Astrocyte (in vitro differentiated cells and primary cell): ENCODE measurements around the gene CES5A. TPM values are rescaled to one million over a fixed set of nuclear protein-coding genes. Genes with fewer than 3 reads are reported as not detected.

ENCODE experiments used
- DNase-seq: peaks from one replicate; pipeline ENCODE4 v3.0.0-alpha.2; 2010; ENCODE audit warnings: low read depth
- FAIRE-seq: peaks from 2 replicates; lab custom pipeline; 2011; peaks lifted over from hg19 to GRCh38; lab: Jason Lieb, UNC
- H2AFZ ChIP-seq: 2 replicates; pipeline ENCODE4 v1.6.0; 2012; ENCODE audit warnings: low read depth, low read length, inconsistent platforms
- H3K27ac ChIP-seq: 2 replicates; pipeline ENCODE4 v1.5.1; 2011; ENCODE audit warnings: low read depth, low read length, inconsistent platforms
- H3K27me3 ChIP-seq: 2 replicates; pipeline ENCODE4 v1.6.0; 2011; ENCODE audit warnings: low read length, inconsistent platforms; ENCODE audit not compliant: insufficient read depth
- H3K36me3 ChIP-seq: 2 replicates; pipeline ENCODE4 v1.5.1; 2011; ENCODE audit warnings: low read length, inconsistent platforms; ENCODE audit not compliant: insufficient read depth
- H3K4me1 ChIP-seq: 2 replicates; pipeline ENCODE4 v1.5.1; 2011; ENCODE audit warnings: low read length, inconsistent platforms; ENCODE audit not compliant: insufficient read depth
- H3K4me2 ChIP-seq: 2 replicates; pipeline ENCODE4 v1.6.0; 2012; ENCODE audit warnings: low read length, inconsistent platforms
- H3K4me3 ChIP-seq: 2 replicates; pipeline ENCODE4 v1.5.1; 2011; ENCODE audit warnings: low read depth, mild to moderate bottlenecking, low read length, inconsistent platforms; ENCODE audit not compliant: insufficient read depth
- H3K79me2 ChIP-seq: 2 replicates; pipeline ENCODE4 v1.6.0; 2012; ENCODE audit warnings: mild to moderate bottlenecking, low read length, inconsistent platforms; ENCODE audit not compliant: insufficient read depth
- H3K9ac ChIP-seq: 2 replicates; pipeline ENCODE4 v1.6.0; 2012; ENCODE audit warnings: mild to moderate bottlenecking, low read length, inconsistent platforms
- H3K9me3 ChIP-seq: 2 replicates; pipeline ENCODE4 v1.5.1; 2012; ENCODE audit warnings: low read depth, mild to moderate bottlenecking, low read length, inconsistent platforms; ENCODE audit not compliant: insufficient read depth
- H4K20me1 ChIP-seq: 2 replicates; pipeline ENCODE4 v1.6.0; 2012; ENCODE audit warnings: low read length, inconsistent platforms; ENCODE audit not compliant: insufficient read depth
- H3K27ac Mint-ChIP-seq: one replicate; pipeline ENCODE4 v1.8.0; 2021; ENCODE audit warnings: mild to moderate bottlenecking, mixed read lengths; ENCODE audit not compliant: unreplicated experiment
- H3K27me3 Mint-ChIP-seq: one replicate; pipeline ENCODE4 v1.8.0; 2021; ENCODE audit warnings: low read depth, mixed read lengths; ENCODE audit not compliant: unreplicated experiment
- H3K36me3 Mint-ChIP-seq: one replicate; pipeline ENCODE4 v1.8.0; 2021; ENCODE audit warnings: low read depth, mixed read lengths; ENCODE audit not compliant: unreplicated experiment
- H3K4me1 Mint-ChIP-seq: one replicate; pipeline ENCODE4 v1.8.0; 2021; ENCODE audit warnings: low read depth, mixed read lengths; ENCODE audit not compliant: unreplicated experiment
- H3K4me3 Mint-ChIP-seq: one replicate; pipeline ENCODE4 v1.8.0; 2021; ENCODE audit warnings: mild to moderate bottlenecking, moderate library complexity, mixed read lengths; ENCODE audit not compliant: unreplicated experiment
- H3K9me3 Mint-ChIP-seq: one replicate; pipeline ENCODE4 v1.8.0; 2021; ENCODE audit warnings: mild to moderate bottlenecking, mixed read lengths; ENCODE audit not compliant: unreplicated experiment
- EZH2 ChIP-seq: IDR thresholded peaks from 2 replicates; pipeline ENCODE4 v1.6.1; 2012; ENCODE audit warnings: mild to moderate bottlenecking, low read length, inconsistent platforms; ENCODE audit not compliant: insufficient read depth
- total RNA-seq: library from RNA; stranded (reverse); gene quantifications from 2 replicates; pipeline ENCODE4 v1.2.1, GENCODE V29; 2021
- TF ChIP-seq, protein P1 (sequence below): IDR thresholded peaks from 2 replicates; pipeline ENCODE4 v1.5.1; 2011; ENCODE audit warnings: low read depth, mild to moderate bottlenecking, inconsistent platforms, low read length, moderate library complexity; ENCODE audit not compliant: insufficient read depth

Gene CES5A
- total RNA-seq, 1 donor from 2014 or later: not detected

DNA sequence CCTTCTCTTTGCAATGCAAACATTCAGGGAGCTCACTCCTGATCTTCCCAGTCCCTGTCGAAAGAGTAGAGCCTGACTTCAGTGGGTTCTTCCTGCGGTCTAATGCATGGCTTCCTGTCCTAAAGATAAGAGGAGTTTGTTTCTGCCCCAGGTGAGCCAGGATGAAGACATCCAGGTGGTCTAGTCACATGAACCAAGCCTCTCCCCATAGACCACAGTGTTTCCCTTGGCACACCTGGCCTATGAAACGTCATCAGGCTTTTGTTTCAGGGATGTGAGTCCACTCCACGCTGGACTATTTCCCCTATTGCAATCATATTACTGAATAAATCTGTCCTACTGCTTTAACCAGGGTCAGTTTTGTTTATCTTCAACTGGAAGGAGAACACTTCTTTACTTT lies 63.4 kb downstream of the CES5A start:
- Mint-ChIP-seq H3K4me1 (no peaks in the 10 kb centered on the region), H3K36me3 (no peaks in the 10 kb centered on the region), H3K27me3 (peaks cover 53% of the 10 kb centered on the region), H3K27ac (no peak overlapping the region), H3K9me3 (no peaks in the 10 kb centered on the region), H3K4me3 (no peak overlapping the region)
- TF ChIP-seq, protein P1, sequence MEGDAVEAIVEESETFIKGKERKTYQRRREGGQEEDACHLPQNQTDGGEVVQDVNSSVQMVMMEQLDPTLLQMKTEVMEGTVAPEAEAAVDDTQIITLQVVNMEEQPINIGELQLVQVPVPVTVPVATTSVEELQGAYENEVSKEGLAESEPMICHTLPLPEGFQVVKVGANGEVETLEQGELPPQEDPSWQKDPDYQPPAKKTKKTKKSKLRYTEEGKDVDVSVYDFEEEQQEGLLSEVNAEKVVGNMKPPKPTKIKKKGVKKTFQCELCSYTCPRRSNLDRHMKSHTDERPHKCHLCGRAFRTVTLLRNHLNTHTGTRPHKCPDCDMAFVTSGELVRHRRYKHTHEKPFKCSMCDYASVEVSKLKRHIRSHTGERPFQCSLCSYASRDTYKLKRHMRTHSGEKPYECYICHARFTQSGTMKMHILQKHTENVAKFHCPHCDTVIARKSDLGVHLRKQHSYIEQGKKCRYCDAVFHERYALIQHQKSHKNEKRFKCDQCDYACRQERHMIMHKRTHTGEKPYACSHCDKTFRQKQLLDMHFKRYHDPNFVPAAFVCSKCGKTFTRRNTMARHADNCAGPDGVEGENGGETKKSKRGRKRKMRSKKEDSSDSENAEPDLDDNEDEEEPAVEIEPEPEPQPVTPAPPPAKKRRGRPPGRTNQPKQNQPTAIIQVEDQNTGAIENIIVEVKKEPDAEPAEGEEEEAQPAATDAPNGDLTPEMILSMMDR: no peak
- TF ChIP-seq EZH2: no peak
- Histone ChIP-seq H3K9ac (no peak overlapping the region), H3K4me2 (no peak overlapping the region), H4K20me1 (no peaks in the 10 kb centered on the region), H3K27ac (no peak overlapping the region), H3K4me1 (no peaks in the 10 kb centered on the region), H3K27me3 (no peaks in the 10 kb centered on the region), H3K4me3 (no peak overlapping the region), H2AFZ (no peak overlapping the region), H3K9me3 (no peaks in the 10 kb centered on the region), H3K36me3 (no peaks in the 10 kb centered on the region), H3K79me2 (no peaks in the 10 kb centered on the region)
- FAIRE-seq: no peak
- no peak for DNase-seq

- no peak overlapping the region for H3K4me2 ChIP-seq
- no peaks in the 10 kb centered on the region for H3K9me3 ChIP-seq
- H3K9me3 Mint-ChIP-seq: no peaks in the 10 kb centered on the region
- H3K9ac ChIP-seq: no peak overlapping the region
- FAIRE-seq: no peak
- H3K36me3 Mint-ChIP-seq: no peaks in the 10 kb centered on the region
- no peak overlapping the region for H3K27ac ChIP-seq
- DNase-seq: no peak
- H3K27ac Mint-ChIP-seq: no peak overlapping the region
- no peaks in the 10 kb centered on the region for H4K20me1 ChIP-seq
- H3K79me2 ChIP-seq: no peaks in the 10 kb centered on the region
- no peak overlapping the region for H3K4me3 Mint-ChIP-seq
- no peaks in the 10 kb centered on the region for H3K4me1 ChIP-seq
- no peak overlapping the region for H3K4me3 ChIP-seq
- H3K27me3 Mint-ChIP-seq: peaks cover 40% of the 10 kb centered on the region
- H3K4me1 Mint-ChIP-seq: no peaks in the 10 kb centered on the region
- H3K27me3 ChIP-seq: no peaks in the 10 kb centered on the region
- H3K36me3 ChIP-seq: no peaks in the 10 kb centered on the region
- TF ChIP-seq, protein P1: no peak
- TF ChIP-seq EZH2: no peak
- H2AFZ ChIP-seq: no peak overlapping the region
These were observed 64.7 kb downstream of the CES5A start for GRCh38 chr16:55810451-55810961.

DNA sequence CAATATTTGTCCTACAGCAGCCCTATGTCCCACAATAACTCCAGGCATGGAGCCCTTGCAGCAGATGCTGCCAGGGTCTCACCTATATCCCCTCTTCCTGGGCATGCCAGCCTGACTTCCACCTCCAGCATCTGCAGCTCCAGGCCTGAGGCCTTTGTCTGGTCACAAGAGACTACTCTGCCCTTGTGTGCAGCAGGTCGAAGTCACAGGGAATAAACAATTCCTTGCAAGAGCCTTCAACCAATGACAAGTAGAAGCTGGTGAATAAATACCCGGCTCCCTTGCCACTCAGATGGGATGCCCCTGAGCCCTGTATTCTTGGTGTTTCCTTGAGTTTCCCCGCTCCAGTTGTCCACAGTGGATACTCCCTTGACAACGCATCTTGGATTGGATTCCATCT lies 65.3 kb downstream of the CES5A start:
- no peaks in the 10 kb centered on the region for H3K9me3 ChIP-seq
- H3K79me2 ChIP-seq: no peaks in the 10 kb centered on the region
- H3K27ac ChIP-seq: no peak overlapping the region
- H3K4me1 Mint-ChIP-seq: no peaks in the 10 kb centered on the region
- H3K9ac ChIP-seq: no peak overlapping the region
- DNase-seq: no peak
- no peak overlapping the region for H3K4me2 ChIP-seq
- H3K9me3 Mint-ChIP-seq: no peaks in the 10 kb centered on the region
- no peaks in the 10 kb centered on the region for H3K36me3 ChIP-seq
- H4K20me1 ChIP-seq: no peaks in the 10 kb centered on the region
- no peak overlapping the region for H2AFZ ChIP-seq
- H3K4me1 ChIP-seq: no peaks in the 10 kb centered on the region
- no peak for FAIRE-seq
- TF ChIP-seq, protein P1: no peak
- no peak for TF ChIP-seq EZH2
- H3K27me3 ChIP-seq: no peaks in the 10 kb centered on the region
- peaks cover 35% of the 10 kb centered on the region for H3K27me3 Mint-ChIP-seq
- H3K4me3 Mint-ChIP-seq: no peak overlapping the region
- no peak overlapping the region for H3K27ac Mint-ChIP-seq
- H3K4me3 ChIP-seq: no peak overlapping the region
- H3K36me3 Mint-ChIP-seq: no peaks in the 10 kb centered on the region
